ENCODE data around the gene ADORA3.
A peak's percentile ranks its signal among the peaks of the same experiment; 100 is the strongest.
"Not testable (repeated sequence)": the region's sequence is repeated elsewhere in the genome, so short reads cannot be mapped to it uniquely, and the experiment has no call there.

ADORA3 gene
- 0 to 0.39 (median 0) reads per million in 3 experiments for total RNA-seq

- DNase-seq = no peak
These were observed at the start of gene ADORA3, which contains the start of gene TMIGD3 for GRCh38 chr1:111503585-111504060. Gene ADORA3, minus strand, starts transcription at chr1:111503633. Its CDS starts 279 bp downstream, at chr1:111503354. Gene TMIGD3, minus strand, starts transcription at chr1:111503633. Its CDS starts 279 bp downstream, at chr1:111503354.

GRCh38 chr1:111553196-111553595, 49.8 kb upstream of the ADORA3 start:
- DNase-seq = no peak

DNA sequence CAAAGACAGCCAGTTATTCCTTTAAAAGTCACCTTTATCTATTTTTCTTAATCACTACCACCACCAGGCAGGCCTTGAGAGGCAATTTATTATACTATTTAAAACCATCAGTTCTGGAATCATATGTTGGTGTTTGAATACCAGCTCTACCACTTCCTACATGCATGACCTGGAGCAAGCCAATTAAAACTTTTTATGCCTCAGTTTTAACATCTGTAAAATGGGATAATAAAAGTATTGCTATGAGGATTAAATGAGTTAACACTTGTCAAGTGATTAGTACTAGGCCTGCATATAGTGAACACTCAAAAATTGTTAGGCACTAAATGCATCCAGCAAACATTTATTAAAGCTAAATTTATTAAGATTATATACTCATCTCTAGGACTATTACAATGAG, 49.2 kb upstream of the ADORA3 start:
- no peak for DNase-seq

DNA sequence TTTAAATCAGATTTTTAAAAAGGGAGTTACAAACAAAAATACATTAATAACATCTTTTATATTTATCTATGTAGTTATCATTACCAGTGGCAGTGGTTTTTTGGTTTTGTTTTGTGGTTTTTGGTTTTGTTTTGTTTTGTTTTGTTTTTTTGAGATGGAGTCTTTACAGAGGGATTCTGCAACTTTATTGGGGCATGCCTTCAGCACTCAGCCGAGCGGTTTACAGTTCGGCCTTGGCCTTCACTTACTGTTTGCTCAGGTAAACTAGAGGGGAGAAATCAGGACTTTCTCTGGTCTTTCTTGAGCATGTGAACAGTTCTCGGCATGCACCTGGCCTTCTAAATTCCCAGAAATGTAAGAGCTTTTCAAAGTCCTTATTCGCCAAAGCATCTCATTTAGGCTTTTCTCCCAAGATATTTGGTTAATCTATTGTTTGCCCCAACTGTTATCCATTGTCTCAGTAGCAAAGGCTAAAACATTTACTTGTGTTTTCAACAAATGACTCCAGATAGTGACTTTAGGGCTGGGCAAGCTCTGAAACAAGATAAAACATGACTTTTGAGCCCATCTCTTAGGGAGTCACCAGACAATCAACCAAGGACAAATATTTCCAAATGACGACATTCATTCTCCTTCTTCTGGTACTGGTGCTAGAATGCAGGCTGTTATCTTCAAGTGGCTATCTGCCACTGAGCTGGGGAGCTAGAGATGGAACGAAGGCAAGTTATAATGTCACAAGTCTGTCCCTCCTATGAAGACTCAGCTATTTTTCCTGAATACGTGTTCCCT, 48.4 kb upstream of the ADORA3 start:
- DNase-seq = no peak

DNA sequence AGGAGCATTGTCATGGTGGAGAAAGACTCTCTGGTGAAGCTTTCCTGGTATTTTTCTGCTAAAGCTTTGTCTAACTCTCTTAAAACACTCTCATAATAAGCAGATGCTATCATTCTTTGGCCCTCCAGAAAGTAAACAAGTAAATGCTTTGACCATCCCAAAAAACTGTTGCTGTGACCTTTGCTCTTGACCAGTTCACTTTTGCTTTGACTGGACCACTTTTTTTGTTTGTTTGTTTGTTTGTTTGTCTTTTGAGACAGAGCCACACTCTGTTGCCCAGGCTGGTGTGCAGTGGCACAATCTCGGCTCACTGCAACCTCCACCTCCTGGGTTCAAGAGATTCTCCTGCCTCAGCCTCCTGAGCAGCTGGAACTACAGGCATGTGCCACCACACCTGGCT, 44.4 kb upstream of the ADORA3 start:
- not testable (repeated sequence) for DNase-seq

GRCh38 chr1:111542187-111542586, 38.8 kb upstream of the ADORA3 start:
- DNase-seq = no peak

- no peak for DNase-seq
These were observed 38.3 kb upstream of the ADORA3 start for GRCh38 chr1:111541721-111542120.

GRCh38 chr1:111540928-111541327, 37.5 kb upstream of the ADORA3 start:
- DNase-seq = no peak

DNA sequence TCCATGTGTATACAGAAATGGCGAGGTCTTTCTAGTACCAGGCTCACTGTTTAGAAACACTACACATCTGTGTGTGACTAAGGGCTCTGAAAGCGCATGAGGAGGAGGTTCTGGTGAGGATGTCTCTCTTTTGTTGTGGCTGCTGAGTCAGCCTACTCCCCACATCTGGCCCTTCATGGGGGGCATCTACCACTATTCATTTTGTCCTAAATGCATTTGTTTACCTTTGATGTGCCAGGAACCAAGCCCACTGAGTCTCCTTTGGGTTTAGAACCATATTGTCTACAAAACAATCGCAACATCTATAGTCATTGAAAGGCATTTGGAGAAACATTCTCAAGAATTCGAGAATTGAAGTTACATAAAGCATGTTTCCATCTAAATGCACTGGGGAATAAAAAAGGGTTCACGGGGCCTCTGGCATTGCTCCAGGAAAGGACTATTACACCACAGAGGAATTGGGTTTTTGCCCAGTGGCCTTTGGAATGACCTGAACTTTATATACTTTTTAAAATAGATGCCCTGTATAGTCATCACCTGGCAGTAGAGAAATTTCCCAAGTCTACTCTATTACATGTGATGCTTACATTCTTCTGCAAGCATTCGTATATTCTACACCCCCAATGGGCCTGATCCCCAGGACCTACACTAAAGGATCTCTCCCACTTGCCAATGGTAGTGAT, 35.1 kb upstream of the ADORA3 start:
- DNase-seq = no peak

DNA sequence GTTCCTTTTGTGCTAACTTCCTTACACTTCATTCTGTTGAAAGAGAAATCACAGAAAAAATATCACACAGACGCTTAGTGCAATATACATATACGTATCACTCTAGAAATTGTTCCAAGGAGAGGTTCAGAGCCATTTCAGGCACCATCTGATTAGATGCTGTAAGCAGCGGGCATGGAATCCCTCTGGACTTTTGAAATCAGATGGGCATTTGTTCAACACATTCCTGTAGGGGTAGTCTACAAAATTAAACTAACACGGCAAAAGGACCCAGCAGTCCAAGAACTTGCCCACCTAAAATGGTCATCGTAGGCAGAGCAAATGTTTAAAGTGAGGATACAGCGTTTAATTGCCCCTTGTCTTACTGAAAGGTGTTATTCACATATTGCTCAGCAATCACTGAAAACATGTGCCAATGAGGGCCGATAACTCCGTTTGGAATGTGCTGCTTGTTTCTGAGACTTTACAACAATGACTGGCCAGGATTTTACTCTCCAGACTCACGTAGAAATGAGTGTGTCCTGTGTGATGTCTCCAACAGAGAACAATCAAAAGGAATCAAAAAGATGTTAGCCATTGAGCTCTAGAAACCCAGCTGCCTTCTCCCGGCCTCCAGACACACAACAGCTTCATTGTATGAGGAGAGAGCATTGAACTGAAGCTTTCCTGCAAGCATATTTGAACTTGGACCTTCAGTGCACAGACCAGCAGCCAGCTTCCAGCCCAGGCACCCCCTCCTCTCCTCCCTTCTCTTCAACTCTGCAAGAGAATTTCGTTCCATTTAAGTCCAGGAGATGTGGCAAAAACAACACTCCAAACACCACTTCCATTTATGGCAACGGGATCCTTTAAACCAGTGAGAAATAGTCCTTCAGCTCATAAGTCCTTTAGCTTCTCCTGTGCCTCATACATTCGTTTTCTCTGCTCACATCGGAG, 32.1 kb upstream of the ADORA3 start:
- DNase-seq = no peak

GRCh38 chr1:111520053-111520452, 16.6 kb upstream of the ADORA3 start:
- DNase-seq = no peak

DNA sequence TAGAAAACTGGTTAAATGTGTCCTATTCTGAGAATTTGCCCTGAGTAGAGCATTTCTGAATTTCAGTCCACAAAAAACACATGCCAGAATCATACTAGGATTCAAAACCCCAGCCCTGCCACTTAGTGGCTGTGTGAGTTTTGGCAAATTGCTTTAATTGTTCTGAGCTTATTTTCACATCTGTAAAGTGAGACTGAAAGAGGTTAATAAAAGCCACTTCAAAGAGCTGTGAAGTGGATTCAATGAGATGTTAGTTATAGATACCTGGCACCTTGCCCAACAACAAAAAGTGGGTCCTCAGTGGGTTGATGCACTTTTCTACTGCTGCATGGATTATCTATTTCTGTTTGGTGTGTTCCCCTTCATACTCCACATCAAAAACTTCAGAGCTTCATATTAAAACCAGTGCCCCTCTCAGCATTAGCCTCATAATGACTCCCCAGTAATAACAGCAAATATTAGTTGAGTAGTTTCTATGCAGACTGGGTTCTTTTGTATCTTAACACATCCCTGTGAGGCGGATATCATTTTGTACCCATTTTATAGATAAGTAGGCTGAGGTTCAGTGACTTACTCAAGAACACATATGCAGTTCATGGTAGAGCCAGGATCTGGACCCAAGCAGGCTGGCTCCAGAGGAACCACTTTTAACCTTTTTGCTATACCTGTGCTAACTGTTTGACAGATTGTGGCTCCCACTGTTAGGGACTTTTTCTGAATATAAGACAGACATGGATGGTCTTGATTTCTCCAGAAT, 14.2 kb upstream of the ADORA3 start:
- peak; percentile 57 for DNase-seq

DNA sequence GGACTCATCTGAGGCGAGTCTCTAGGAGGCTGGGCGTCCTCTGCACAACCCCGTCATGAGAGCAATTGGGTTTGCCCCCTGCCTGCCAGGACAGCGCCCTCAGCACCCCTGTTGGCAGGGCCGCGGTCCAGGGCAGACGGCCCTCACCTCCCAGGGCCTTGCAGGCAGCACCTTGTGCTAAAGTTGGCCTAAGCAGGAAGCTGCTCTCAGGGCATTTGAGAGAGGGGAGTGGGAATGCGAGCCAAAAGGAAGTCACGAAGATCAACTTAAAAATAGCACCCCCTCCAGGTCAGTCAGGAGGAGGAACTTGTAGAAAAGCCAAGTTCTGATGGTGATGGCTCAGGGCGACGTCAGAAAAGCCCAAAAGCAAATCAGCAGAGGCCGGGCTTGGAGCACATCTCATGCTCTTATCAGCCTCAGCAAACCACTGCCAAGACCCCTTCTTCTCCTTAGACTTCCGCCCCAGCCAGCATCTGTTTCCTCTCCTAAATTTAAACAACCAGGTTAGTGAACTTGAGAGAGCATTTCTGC, 12.6 kb upstream of the ADORA3 start:
- DNase-seq = peak; percentile 42

GRCh38 chr1:111515291-111516004, 12.0 kb upstream of the ADORA3 start:
- DNase-seq = no peak

- no peak for DNase-seq
These were observed 10.1 kb upstream of the ADORA3 start for GRCh38 chr1:111513410-111514020.

DNA sequence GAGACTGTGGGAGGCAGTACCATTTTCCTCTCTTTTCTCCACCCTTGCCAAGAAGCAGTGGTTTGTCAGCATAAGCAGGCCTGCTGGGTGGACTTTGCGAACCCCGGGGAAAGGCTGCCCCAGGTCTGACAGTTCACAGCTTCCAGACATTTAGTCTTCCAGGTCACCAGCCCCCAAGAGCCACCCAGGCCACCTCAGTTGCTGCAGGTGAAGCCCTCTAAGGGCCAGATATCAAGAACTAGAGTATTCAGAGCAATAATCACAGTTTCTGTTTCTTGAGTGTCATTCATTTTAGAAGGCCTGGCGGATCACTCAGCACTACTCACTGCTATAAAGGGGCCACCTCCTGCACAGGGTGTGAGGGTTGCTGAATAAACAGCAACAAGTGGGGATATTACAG, 9.5 kb upstream of the ADORA3 start:
- no peak for DNase-seq

DNA sequence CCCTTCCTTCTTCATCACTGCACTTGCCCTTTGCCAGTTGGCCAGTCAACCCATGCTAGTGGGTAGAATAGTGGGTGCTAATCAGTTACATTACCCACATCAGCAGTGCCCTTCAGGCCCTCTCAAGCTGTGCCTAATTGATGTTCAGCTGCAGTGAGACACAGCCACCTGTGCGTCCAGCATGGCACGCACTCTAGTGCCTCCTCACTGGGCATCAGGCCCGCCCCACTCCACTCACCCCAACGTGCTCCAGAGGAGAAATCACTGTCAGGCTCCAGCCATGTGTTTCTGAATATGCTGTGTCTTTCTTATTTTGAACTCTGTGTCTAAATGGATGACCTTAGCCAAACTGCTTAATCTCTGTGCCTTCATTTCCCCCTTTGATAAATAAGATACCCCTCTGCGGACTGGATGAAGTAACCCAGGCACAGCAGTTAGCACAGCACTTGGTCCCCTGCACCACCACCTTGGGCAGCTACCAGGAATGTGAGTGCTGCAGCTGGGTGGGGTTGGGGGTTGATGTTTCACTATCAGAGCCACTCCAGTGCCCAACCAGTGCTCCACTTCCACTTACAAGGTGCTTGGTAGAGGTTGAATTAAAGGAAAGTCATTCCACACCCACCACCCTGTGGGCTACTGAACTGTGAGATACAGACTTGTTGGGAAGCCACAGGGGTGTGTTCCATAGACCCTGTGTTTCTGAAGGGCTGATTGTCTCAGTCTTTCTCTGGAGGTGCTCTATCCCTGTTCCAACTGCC, 8.9 kb upstream of the ADORA3 start:
- no peak for DNase-seq

- DNase-seq = peak; percentile 52
These were observed 7.9 kb upstream of the ADORA3 start for GRCh38 chr1:111511370-111511769.

DNA sequence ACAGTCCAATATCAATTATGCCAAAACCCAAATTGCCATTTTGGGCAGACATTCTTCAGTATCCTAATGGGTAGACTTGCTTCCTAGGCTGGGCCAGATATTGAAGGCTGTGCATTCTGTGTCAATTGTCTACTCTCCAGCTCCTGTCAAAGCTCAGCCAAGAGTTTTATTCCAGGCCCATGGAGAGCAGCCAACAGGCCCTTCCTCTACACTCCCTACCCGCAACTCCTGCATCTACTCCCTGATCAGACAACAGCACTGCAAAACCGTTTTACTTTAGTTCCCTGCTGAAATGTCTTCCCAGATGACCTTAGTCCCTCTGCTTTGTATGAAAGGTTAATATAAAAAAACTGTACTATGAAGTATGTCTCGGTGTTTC, 6.6 kb upstream of the ADORA3 start:
- DNase-seq = no peak

Measured in central memory CD4-positive, alpha-beta T cell (primary cell).